ENCODE measurements around the gene STC2.

DNA sequence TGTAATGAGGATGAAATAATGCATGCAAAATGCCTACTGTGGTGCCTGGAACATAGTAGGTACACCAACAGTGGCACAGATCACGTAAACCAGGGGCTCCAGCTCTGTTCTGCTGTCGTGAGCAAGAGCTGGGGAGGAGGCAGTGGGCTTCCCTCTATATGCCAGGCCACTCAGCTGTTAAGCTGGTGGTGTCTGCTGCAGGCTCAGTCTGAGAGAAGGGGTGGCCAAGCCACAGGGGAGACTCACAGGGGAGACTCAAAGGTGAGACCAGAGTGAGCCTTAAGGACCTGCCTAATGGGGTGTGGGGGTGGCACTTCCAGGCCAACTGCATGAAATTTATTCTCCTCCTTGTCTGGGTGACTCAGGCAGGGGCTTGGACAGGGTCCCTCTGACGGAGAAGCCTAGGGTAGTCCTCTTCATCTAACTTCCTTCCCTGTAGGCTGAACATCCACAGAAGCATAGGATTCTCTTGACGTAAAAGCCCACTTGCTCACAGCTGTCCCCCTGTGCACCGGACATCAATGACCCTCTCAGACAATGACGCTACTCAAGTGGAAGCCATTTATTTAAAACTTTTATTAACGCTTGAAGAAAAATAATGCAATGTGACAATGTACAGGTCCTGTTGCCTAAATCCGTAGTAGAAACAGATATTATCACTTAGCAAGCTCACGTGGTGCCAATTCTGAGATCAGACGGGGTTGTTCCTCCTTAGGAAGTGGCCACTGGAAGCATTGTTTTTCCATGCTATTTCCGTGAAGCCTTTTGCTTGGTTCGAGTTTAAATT lies 13.9 kb downstream of the STC2 start:
- TF ChIP-seq, protein P1, sequence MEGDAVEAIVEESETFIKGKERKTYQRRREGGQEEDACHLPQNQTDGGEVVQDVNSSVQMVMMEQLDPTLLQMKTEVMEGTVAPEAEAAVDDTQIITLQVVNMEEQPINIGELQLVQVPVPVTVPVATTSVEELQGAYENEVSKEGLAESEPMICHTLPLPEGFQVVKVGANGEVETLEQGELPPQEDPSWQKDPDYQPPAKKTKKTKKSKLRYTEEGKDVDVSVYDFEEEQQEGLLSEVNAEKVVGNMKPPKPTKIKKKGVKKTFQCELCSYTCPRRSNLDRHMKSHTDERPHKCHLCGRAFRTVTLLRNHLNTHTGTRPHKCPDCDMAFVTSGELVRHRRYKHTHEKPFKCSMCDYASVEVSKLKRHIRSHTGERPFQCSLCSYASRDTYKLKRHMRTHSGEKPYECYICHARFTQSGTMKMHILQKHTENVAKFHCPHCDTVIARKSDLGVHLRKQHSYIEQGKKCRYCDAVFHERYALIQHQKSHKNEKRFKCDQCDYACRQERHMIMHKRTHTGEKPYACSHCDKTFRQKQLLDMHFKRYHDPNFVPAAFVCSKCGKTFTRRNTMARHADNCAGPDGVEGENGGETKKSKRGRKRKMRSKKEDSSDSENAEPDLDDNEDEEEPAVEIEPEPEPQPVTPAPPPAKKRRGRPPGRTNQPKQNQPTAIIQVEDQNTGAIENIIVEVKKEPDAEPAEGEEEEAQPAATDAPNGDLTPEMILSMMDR (IDR thresholded peaks at IDR 0.05) = no peak
- TF ChIP-seq POLR2A (IDR thresholded peaks at IDR 0.05) = no peak

Data from thyroid gland (tissue), 4 donors.